HepG2 (cell line): Measurements from ENCODE around the gene ZNRF3. TPM values are rescaled to one million over a fixed set of nuclear protein-coding genes. Genes with fewer than 3 reads are reported as not detected.
A peak's percentile ranks its signal among the peaks of the same experiment; 100 is the strongest.

Source experiments
- DMAP1 ChIP-seq: IDR thresholded peaks from 2 replicates; pipeline ENCODE4 v1.6.1; 2016
- EED ChIP-seq: sonication (generic); formaldehyde crosslinking; IDR thresholded peaks from 2 replicates; pipeline ENCODE4 v1.5.0; 2020; ENCODE audit warnings: mild to moderate bottlenecking, missing genetic modification reagents
- FOXM1 ChIP-seq: sonication (generic); formaldehyde crosslinking; IDR thresholded peaks from 2 replicates; pipeline ENCODE4 v1.5.0; 2020; ENCODE audit warnings: missing genetic modification reagents
- GLI4 ChIP-seq: sonication (generic); formaldehyde crosslinking; IDR thresholded peaks from 2 replicates; pipeline ENCODE4 v1.5.1; 2020; ENCODE audit warnings: missing genetic modification reagents, mild to moderate bottlenecking, moderate library complexity, borderline replicate concordance
- KDM1A ChIP-seq: IDR thresholded peaks from 2 replicates; pipeline ENCODE4 v1.6.1; 2016; ENCODE audit warnings: missing compliant biosample characterization
- MAFG ChIP-seq: sonication (generic); formaldehyde crosslinking; IDR thresholded peaks from 2 replicates; pipeline ENCODE4 v1.5.1; 2020; ENCODE audit warnings: mild to moderate bottlenecking, missing genetic modification reagents
- MTA1 ChIP-seq: sonication (generic); formaldehyde crosslinking; IDR thresholded peaks from 2 replicates; pipeline ENCODE4 v1.4.0; 2020; ENCODE audit warnings: missing genetic modification reagents, mild to moderate bottlenecking, borderline replicate concordance
- MTERF4 ChIP-seq: sonication (generic); formaldehyde crosslinking; IDR thresholded peaks from 2 replicates; pipeline ENCODE4 v1.8.0; 2023; ENCODE audit warnings: mild to moderate bottlenecking, missing genetic modification reagents
- NPAS2 ChIP-seq: sonication (generic); formaldehyde crosslinking; IDR thresholded peaks from 2 replicates; pipeline ENCODE4 v1.8.0; 2022; ENCODE audit warnings: mild to moderate bottlenecking, missing genetic modification reagents, borderline replicate concordance
- RARG ChIP-seq: sonication (generic); formaldehyde crosslinking; IDR thresholded peaks from 2 replicates; pipeline ENCODE4 v1.4.0; 2020; ENCODE audit warnings: low read depth, mild to moderate bottlenecking, missing genetic modification reagents
- ZMAT3 ChIP-seq: sonication (generic); formaldehyde crosslinking; conservative IDR thresholded peaks from 2 replicates; pipeline ENCODE4 v1.7.0; 2021; ENCODE audit warnings: missing genetic modification reagents
- ZNF124 ChIP-seq: sonication (generic); formaldehyde crosslinking; IDR thresholded peaks from 2 replicates; pipeline ENCODE4 v1.4.0; 2020; ENCODE audit warnings: missing genetic modification reagents
- ZNF253 ChIP-seq: sonication (generic); formaldehyde crosslinking; IDR thresholded peaks from 2 replicates; pipeline ENCODE4 v1.8.0; 2022; ENCODE audit warnings: mild to moderate bottlenecking, missing genetic modification reagents, borderline replicate concordance
- ZNF280B ChIP-seq: sonication (generic); formaldehyde crosslinking; IDR thresholded peaks from 2 replicates; pipeline ENCODE4 v1.5.0; 2020; ENCODE audit warnings: missing genetic modification reagents, mild to moderate bottlenecking, borderline replicate concordance
- ZNF512B ChIP-seq: sonication (generic); formaldehyde crosslinking; IDR thresholded peaks from 2 replicates; pipeline ENCODE4 v1.5.1; 2020; ENCODE audit warnings: missing genetic modification reagents, mild to moderate bottlenecking, borderline replicate concordance
- ZNF580 ChIP-seq: IDR thresholded peaks from 2 replicates; pipeline ENCODE4 v1.6.1; 2016; ENCODE audit warnings: low read depth, borderline replicate concordance
- ZNF709 ChIP-seq: sonication (generic); formaldehyde crosslinking; IDR thresholded peaks from 2 replicates; pipeline ENCODE4 v1.5.0; 2020; ENCODE audit warnings: mild to moderate bottlenecking, missing genetic modification reagents
- ZSCAN21 ChIP-seq: sonication (generic); formaldehyde crosslinking; IDR thresholded peaks from 2 replicates; pipeline ENCODE4 v1.8.0; 2022; ENCODE audit warnings: mild to moderate bottlenecking, missing genetic modification reagents, moderate library complexity, borderline replicate concordance
- polyA plus RNA-seq, 8 experiments: library from polyadenylated mRNA; depleted of rRNA in 3 of 8; stranded (reverse) in 7 of 8; unstranded in 1 of 8; fragments of >200 nt; fragmentation: Illumina TruSeq in 4 of 8; extraction: Trizol in 4 of 8; gene quantifications; 2 replicates each; pipeline versions ENCODE4 v1.2.1 to v1.2.3, GENCODE V29; 2011 to 2016; ENCODE audit warnings: low read depth in 4 of 8, missing spikeins in 1 of 8, mixed read lengths in 1 of 8; ENCODE audit not compliant: insufficient read depth in 1 of 8
- total RNA-seq, 5 experiments: library from RNA; depleted of rRNA; stranded (reverse); fragments of >200 nt; fragmentation: Illumina TruSeq; extraction: Trizol; gene quantifications; 2 replicates each; pipeline ENCODE4 v1.2.3, GENCODE V29; 2016; ENCODE audit warnings: low read depth in 1 of 5
- TF ChIP-seq, protein P1 (sequence below): sonication (generic); formaldehyde crosslinking; IDR thresholded peaks from 2 replicates; pipeline ENCODE4 v1.4.0; 2020; ENCODE audit warnings: missing genetic modification reagents, borderline replicate concordance
- TF ChIP-seq, protein P2 (sequence below): sonication (generic); IDR thresholded peaks from 2 replicates; pipeline ENCODE4 v1.6.1; 2016; ENCODE audit warnings: low read depth, borderline replicate concordance

Gene ZNRF3
- total and polyA plus RNA-seq, 2 of the 13 experiments (the other 11 are each of a cell fraction or from before 2014, with no cell fraction given) = 20.3 to 36.7 TPM

DNA sequence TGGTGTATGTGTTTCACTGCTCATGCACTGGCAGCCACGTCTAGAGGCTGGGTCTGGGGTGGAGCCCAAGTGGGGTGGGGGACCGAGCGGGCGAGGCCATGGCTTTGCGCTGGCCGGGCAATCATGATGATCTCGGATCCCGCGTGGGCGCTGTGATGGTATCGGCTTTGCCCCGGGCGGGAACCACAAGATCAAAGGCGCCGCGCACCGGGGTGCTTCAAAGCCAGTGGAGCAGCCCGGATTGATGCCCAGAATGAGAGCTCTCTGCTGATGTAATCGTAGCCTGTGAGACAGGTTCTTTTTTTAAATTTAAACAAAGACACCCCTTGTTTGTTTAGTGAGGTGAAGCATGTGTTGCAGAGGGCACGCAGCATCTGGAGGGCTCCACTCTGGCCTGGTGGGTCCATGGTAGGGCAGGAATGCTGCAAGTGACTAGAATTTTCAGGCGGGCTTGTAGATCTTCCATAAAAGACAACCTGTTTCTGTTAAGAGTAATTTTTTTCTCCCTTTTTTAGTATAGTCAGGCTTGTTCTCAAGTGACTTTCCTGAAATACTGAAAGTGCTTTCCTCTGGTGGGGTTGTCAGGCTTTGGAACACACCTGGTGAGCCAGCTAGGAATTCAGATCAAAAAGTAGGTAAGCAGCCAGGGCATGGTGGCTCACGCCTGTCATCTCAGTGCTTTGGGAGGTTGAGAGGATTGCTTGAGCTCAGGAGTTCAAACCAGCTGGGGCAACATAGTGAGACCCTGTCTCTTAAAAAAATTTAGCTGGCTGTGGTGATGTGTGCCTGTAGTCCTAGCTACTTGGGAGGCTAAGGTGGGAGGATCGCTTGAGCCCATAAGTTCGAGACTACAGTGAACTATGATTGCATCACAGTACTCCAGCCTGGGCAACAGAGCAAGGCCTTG, 40.7 kb downstream of the ZNRF3 start (continued):
- TF ChIP-seq NPAS2 (CRISPR knock-in tag) (no peak), ZMAT3 (CRISPR knock-in tag) (peak; percentile 85), GLI4 (no peak), KDM1A (CRISPR knock-in tag) (0 out of 2 replicates have a peak, but pooled peaks have one; percentile 53), ZNF280B (CRISPR knock-in tag) (no peak), ZNF512B (CRISPR knock-in tag) (no peak), DMAP1 (CRISPR knock-in tag) (peak; percentile 83), ZNF580 (CRISPR knock-in tag) (peak; percentile 49; the same call in 1 of the 2 replicates), MAFG (CRISPR knock-in tag) (no peak), MTERF4 (CRISPR knock-in tag) (no peak), RARG (CRISPR knock-in tag) (no peak), MTA1 (CRISPR knock-in tag) (peak; percentile 97; the same call in 1 of the 2 replicates), ZNF124 (0 out of 2 replicates have a peak, but pooled peaks have one; percentile 44), EED (no peak), ZSCAN21 (CRISPR knock-in tag) (no peak), ZNF253 (CRISPR knock-in tag) (no peak), ZNF709 (peak; percentile 56; the same call in 1 of the 2 replicates), FOXM1 (CRISPR knock-in tag) (peak; percentile 32; the same call in 1 of the 2 replicates)
- TF ChIP-seq, protein P1, sequence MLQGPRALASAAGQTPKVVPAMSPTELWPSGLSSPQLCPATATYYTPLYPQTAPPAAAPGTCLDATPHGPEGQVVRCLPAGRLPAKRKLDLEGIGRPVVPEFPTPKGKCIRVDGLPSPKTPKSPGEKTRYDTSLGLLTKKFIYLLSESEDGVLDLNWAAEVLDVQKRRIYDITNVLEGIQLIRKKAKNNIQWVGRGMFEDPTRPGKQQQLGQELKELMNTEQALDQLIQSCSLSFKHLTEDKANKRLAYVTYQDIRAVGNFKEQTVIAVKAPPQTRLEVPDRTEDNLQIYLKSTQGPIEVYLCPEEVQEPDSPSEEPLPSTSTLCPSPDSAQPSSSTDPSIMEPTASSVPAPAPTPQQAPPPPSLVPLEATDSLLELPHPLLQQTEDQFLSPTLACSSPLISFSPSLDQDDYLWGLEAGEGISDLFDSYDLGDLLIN (CRISPR knock-in tag) = 0 out of 2 replicates have a peak, but pooled peaks have one; percentile 90
- TF ChIP-seq, protein P2, sequence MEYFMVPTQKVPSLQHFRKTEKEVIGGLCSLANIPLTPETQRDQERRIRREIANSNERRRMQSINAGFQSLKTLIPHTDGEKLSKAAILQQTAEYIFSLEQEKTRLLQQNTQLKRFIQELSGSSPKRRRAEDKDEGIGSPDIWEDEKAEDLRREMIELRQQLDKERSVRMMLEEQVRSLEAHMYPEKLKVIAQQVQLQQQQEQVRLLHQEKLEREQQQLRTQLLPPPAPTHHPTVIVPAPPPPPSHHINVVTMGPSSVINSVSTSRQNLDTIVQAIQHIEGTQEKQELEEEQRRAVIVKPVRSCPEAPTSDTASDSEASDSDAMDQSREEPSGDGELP = peak; percentile 78; the same call in 1 of the 2 replicates
